GM12872 (cell line): ENCODE results near the gene DYNLT2B.

ENCODE experiments used
- CTCF ChIP-seq: IDR thresholded peaks from 3 replicates; pipeline ENCODE4 v1.5.1; 2011; ENCODE audit warnings: low read depth, mild to moderate bottlenecking, low read length, moderate library complexity; ENCODE audit not compliant: insufficient read depth

DYNLT2B gene

GRCh38 chr3:196288141-196288460 is 29.9 kb downstream of the DYNLT2B start:
- no peak for TF ChIP-seq CTCF

GRCh38 chr3:196287440-196288140 is 30.4 kb downstream of the DYNLT2B start, which contains the start of gene PCYT1A:
Gene PCYT1A, minus strand, starts transcription at chr3:196287726. Its CDS starts 17,195 bp downstream, at chr3:196270531.
- TF ChIP-seq CTCF, result no peak

GRCh38 chr3:196287090-196287439 is 31.0 kb downstream of the DYNLT2B start:
- TF ChIP-seq CTCF, result no peak

DNA sequence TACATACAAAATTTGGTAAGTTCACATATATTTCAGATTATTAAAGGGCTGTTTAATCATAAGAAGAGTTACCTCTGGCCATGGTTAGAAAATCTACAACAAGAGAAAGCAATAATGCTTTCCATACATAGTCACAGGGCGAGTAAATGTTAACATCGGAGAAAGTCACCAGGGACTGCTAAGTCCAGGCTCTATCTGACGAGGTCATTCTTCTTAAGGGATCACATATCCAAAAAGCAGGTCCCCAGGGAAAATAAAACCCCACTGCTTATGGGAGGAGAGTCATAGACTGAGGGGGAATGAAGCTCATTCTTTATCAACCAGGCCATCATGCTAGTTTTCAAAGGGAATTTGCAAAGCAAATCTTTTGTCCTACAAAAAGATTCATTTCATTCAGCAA is 33.6 kb downstream of the DYNLT2B start:
- no peak for TF ChIP-seq CTCF

DNA sequence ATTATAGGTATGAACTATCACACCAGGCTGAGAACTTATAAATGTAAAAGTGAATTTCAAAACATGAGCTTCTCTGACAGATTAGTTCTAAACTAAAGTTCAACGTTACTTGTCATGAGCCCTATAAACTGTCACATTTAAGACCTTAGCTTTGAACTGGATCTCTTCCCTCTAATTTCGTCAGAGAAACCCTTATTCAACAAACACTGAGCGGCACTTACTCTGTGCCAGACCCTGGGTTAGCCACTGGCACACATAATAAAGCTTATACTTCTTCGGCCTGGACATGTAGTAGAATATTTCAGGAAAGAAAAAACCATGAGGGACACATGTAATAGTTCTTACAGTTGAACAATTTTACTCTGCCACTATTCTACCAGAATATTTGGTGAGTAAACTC is 36.1 kb downstream of the DYNLT2B start:
- no peak for TF ChIP-seq CTCF

DNA sequence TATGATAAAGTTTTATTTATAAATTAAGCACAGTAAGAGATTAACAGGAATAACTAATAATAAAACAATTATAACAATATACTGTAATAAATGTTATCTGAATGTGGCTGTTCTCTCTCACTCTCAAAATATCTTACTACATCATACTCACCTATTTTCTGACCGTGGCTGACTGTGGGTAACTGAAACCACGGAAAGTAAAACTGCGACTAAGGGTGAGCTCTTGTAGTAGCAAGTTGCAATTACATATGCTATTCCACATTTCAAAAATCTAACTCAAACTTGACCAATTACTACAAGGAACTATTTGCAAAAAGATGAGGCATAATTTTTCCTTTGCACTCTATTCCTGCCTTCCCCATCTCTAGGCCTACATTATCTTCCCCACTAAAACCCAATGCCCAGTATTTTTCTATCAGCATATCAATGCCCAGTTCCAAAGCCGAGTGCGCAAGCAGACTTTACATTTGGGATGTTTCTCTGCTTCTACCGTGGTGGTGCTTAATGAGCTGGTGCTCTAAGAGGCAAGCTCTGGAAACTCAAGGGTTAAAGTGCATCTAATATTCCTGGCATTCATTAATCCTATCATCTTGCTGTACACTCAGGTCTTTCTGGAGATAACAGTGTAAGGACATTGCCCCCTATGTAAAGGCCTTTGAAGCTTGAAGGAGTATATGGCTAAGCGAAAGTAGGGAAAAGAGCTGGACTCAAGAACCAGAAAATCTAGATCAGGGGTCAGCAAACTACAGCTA is 37.2 kb downstream of the DYNLT2B start:
- TF ChIP-seq CTCF, result no peak

- TF ChIP-seq CTCF, result no peak
These were observed 42.9 kb downstream of the DYNLT2B start for GRCh38 chr3:196275126-196275525.
